Prostate gland (tissue), 2 donors: ENCODE measurements around the gene ASB16.

Source experiments
- CTCF ChIP-seq, 4 experiments: fragments of 200-600 bp in 2 of 4; fragments of 450-650 bp in 2 of 4; sonication (generic) in 2 of 4; IDR thresholded peaks; 1 replicate in 3 of 4; 2 replicates in 1 of 4; pipeline ENCODE4 v1.5.1; 2016 to 2019; ENCODE audit warnings: antibody characterized with exemption in 4 of 4, mild to moderate bottlenecking in 2 of 4, moderate library complexity in 2 of 4
- POLR2A ChIP-seq: fragments of 450-650 bp; IDR thresholded peaks from one replicate; pipeline ENCODE4 v1.6.1; 2016; ENCODE audit warnings: antibody characterized with exemption, mild to moderate bottlenecking
- POLR2AphosphoS5 ChIP-seq: sonication (generic); formaldehyde crosslinking; IDR thresholded peaks from one replicate; pipeline ENCODE4 v1.6.1; 2017; ENCODE audit warnings: antibody characterized with exemption

GRCh38 chr17:44192750-44193149, 22.2 kb downstream of the ASB16 start:
- no peak for TF ChIP-seq CTCF (IDR thresholded peaks at IDR 0.05)
- no peak for TF ChIP-seq POLR2A
- TF ChIP-seq POLR2AphosphoS5, result no peak
